Retinal pigment epithelial cell (primary cell): ENCODE data around the gene LRRC66.

Experiments
- DNase-seq: peaks from one replicate; pipeline ENCODE4 v3.0.0-alpha.2; 2010; ENCODE audit warnings: low read depth
- H3K4me3 ChIP-seq: 2 replicates; pipeline ENCODE4 v1.5.1; 2011; ENCODE audit warnings: mild to moderate bottlenecking, low read length, control low read depth, moderate library complexity
- CTCF ChIP-seq: conservative IDR thresholded peaks from 2 replicates; pipeline ENCODE4 v1.5.1; 2011; ENCODE audit warnings: low read depth, low read length, control low read depth, inconsistent platforms

LRRC66 gene

GRCh38 chr4:52036886-52037530 lies 16.8 kb upstream of the LRRC66 start:
- peak overlapping the region; percentile 81 for H3K4me3 ChIP-seq
- no peak for DNase-seq
- TF ChIP-seq CTCF, result no peak

- H3K4me3 ChIP-seq, result no peak overlapping the region
- TF ChIP-seq CTCF, result no peak
These were observed 15.0 kb upstream of the LRRC66 start for GRCh38 chr4:52035190-52035589.

GRCh38 chr4:52032005-52032404 lies 11.8 kb upstream of the LRRC66 start:
- no peak overlapping the region for H3K4me3 ChIP-seq
- TF ChIP-seq CTCF, result no peak
- no peak for DNase-seq

More at GRCh38 chr4:52035190-52035589, 15.0 kb upstream of the LRRC66 start:
- no peak for DNase-seq

- TF ChIP-seq CTCF, result no peak
- DNase-seq, result peak; percentile 14
- H3K4me3 ChIP-seq, result no peak overlapping the region
These were observed 8.8 kb upstream of the LRRC66 start for GRCh38 chr4:52028970-52029369.

GRCh38 chr4:52017814-52018213 lies 2.3 kb downstream of the LRRC66 start:
- TF ChIP-seq CTCF, result no peak
- no peak for DNase-seq
- no peak overlapping the region for H3K4me3 ChIP-seq

- DNase-seq, result no peak
- no peak overlapping the region for H3K4me3 ChIP-seq
- TF ChIP-seq CTCF, result no peak
These were observed 3.2 kb downstream of the LRRC66 start for GRCh38 chr4:52016981-52017380.

- DNase-seq, result no peak
- peak; percentile 42 for TF ChIP-seq CTCF
- no peak overlapping the region for H3K4me3 ChIP-seq
These were observed 4.8 kb downstream of the LRRC66 start for GRCh38 chr4:52015366-52015765.
